Panc1 (cell line): Measurements from ENCODE around the gene FAM217B. TPM values are rescaled to one million over a fixed set of nuclear protein-coding genes. Genes with fewer than 3 reads are reported as not detected.

Experiments used
- ATAC-seq: fragments of 200-7000 bp; cut with Tn5 transposase; 2 replicates; pipeline ENCODE4 v1.9.1; 2020; ENCODE audit warnings: mild to moderate bottlenecking, moderate library complexity
- BruUV-seq: library from RNA; stranded (reverse); fragments of 400-500 nt; replicated peaks from 2 replicates; lab custom pipeline; 2021; lab: Mats Ljungman, UMichigan
- CTCF ChIA-PET: fragments of 300-600 bp; sonication (Branson Sonifier 250); formaldehyde crosslinking; loops from one replicate; lab custom pipeline; 2022; ENCODE audit warnings: antibody characterized with exemption; lab: Charles Lee
- POLR2A ChIA-PET: fragments of 300-600 bp; sonication (Branson Sonifier 250); formaldehyde crosslinking; loops from one replicate; lab custom pipeline; 2022; ENCODE audit warnings: antibody characterized with exemption; lab: Charles Lee
- DNase-seq: peaks from one replicate; pipeline ENCODE4 v3.0.0-alpha.2; 2010; ENCODE audit warnings: low read depth, low spot score
- H3K27ac ChIP-seq: 2 replicates; pipeline ENCODE4 v1.5.1; 2011; ENCODE audit warnings: mild to moderate bottlenecking, low read length, inconsistent platforms
- H3K27me3 ChIP-seq: fragments of 200-500 bp; sonication (Bioruptor generic); 2 replicates; pipeline ENCODE4 v1.6.0; 2014; ENCODE audit warnings: low read length, inconsistent platforms; ENCODE audit not compliant: control insufficient read depth, insufficient read depth
- H3K36me3 ChIP-seq: fragments of 200-500 bp; sonication (Bioruptor generic); 2 replicates; pipeline ENCODE4 v1.5.1; 2014; ENCODE audit warnings: inconsistent platforms, mild to moderate bottlenecking, low read length, moderate library complexity; ENCODE audit not compliant: control insufficient read depth, insufficient read depth
- H3K4me1 ChIP-seq: 2 replicates; pipeline ENCODE4 v1.5.1; 2011; ENCODE audit warnings: inconsistent platforms, mild to moderate bottlenecking, low read length, moderate library complexity; ENCODE audit not compliant: control insufficient read depth, insufficient read depth
- H3K4me3 ChIP-seq, 2 experiments: 2 replicates each; pipeline ENCODE4 v1.5.1; 2011 to 2012; ENCODE audit warnings: low read depth in 2 of 2, low read length in 2 of 2, mild to moderate bottlenecking in 2 of 2, inconsistent platforms in 1 of 2, moderate library complexity in 1 of 2
- H3K9me3 ChIP-seq: fragments of 200-500 bp; sonication (Bioruptor generic); 2 replicates; pipeline ENCODE4 v1.5.1; 2014; ENCODE audit warnings: low read depth, mild to moderate bottlenecking, inconsistent platforms, low read length, moderate library complexity; ENCODE audit not compliant: control insufficient read depth, insufficient read depth
- POLR2AphosphoS5 ChIP-seq: IDR thresholded peaks from 2 replicates; pipeline ENCODE4 v1.6.1; 2012; ENCODE audit warnings: mild to moderate bottlenecking, low read depth, low read length, moderate library complexity
- SIN3A ChIP-seq: IDR thresholded peaks from 2 replicates; pipeline ENCODE4 v1.6.1; 2012; ENCODE audit warnings: low read depth, mild to moderate bottlenecking, low read length, moderate library complexity, borderline replicate concordance; ENCODE audit not compliant: insufficient read depth
- TCF7L2 ChIP-seq: IDR thresholded peaks from 2 replicates; pipeline ENCODE4 v1.6.1; 2011; ENCODE audit warnings: mild to moderate bottlenecking, low read depth, low read length, inconsistent platforms
- in situ Hi-C: cut with HindIII; loops from 2 replicates; pipeline ENCODE4 v1.10.0; 2016; ENCODE audit warnings: low sequenced_read_pairs, low pct_unique_long_range_greater_than_20kb
- intact Hi-C: fragments of 100-400 bp; cut with micrococcal nuclease; formaldehyde crosslinking; loops from one replicate; pipeline ENCODE4 v1.10.0; 2022; ENCODE audit not compliant: unreplicated experiment
- total RNA-seq: library from RNA; stranded (reverse); gene quantifications from one replicate; pipeline ENCODE4 v1.2.1, GENCODE V29; 2021; ENCODE audit not compliant: unreplicated experiment
- TF ChIP-seq, protein P1 (sequence below): fragments of 450-650 bp; IDR thresholded peaks from 2 replicates; pipeline ENCODE4 v1.5.1; 2017; ENCODE audit warnings: mild to moderate bottlenecking
- TF ChIP-seq, protein P2 (sequence below), 2 experiments: IDR thresholded peaks; 2 replicates each; pipeline ENCODE4 v1.6.1; 2011 to 2012; ENCODE audit warnings: low read depth in 2 of 2, control low read depth in 1 of 2, low read length in 1 of 2, mild to moderate bottlenecking in 1 of 2, moderate library complexity in 1 of 2; ENCODE audit not compliant: insufficient read depth in 1 of 2

The FAM217B gene
- total RNA-seq, 1 experiment from 2014 or later: 24.4 TPM

DNA sequence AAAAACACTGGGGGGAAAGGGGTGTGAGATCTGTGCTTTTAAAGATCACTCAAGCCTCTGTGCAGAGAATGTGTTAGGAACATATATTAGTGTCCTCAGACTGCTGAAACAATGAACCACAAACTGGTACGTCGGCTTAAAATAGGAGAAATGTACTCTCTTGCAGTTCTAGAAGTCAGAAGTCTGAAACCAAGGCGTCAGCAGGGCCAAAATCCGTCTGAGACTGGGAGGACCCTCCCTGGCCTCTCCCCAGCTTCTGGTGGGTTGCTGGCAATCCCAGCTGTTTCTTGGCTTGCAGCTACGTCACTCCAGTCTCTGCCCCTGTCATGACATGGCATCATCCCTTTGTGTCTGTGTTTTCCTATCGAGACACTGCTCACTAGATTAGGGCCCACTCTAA, 22.0 kb downstream of the FAM217B start:
- BruUV-seq: no TSS peak
- H3K27me3 ChIP-seq: no peaks in the 10 kb centered on the region

DNA sequence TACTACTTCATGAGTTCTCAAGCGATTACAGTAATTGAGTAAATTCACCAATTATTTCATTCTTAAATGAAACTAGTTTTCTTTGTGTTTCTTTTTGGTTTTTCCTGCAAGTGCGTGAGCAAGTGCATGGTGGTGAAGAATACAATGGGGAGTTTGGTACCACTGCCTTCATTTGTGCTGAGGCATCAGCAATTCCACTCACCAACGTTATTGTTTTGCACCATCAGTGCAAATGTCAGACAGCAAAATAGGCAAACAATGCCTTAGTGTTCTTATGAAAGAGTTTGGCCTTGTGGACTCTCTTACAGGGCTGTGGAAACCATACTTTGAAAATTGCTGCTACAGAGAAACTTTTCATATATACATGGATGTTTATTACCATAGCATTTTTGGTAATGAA, 26.2 kb downstream of the FAM217B start:
- CTCF ChIA-PET: no interaction called here
- intact Hi-C loops: no loop called here
- Histone ChIP-seq H3K36me3 (no peaks in the 10 kb centered on the region), H3K27ac (no peak overlapping the region), H3K27me3 (no peaks in the 10 kb centered on the region), H3K4me1 (no peaks in the 10 kb centered on the region), H3K4me3 (no peak overlapping the region), H3K9me3 (no peaks in the 10 kb centered on the region)
- POLR2A ChIA-PET: no interaction called here
- TF ChIP-seq SIN3A: no peak
- TF ChIP-seq POLR2AphosphoS5: no peak
- TF ChIP-seq, protein P1, sequence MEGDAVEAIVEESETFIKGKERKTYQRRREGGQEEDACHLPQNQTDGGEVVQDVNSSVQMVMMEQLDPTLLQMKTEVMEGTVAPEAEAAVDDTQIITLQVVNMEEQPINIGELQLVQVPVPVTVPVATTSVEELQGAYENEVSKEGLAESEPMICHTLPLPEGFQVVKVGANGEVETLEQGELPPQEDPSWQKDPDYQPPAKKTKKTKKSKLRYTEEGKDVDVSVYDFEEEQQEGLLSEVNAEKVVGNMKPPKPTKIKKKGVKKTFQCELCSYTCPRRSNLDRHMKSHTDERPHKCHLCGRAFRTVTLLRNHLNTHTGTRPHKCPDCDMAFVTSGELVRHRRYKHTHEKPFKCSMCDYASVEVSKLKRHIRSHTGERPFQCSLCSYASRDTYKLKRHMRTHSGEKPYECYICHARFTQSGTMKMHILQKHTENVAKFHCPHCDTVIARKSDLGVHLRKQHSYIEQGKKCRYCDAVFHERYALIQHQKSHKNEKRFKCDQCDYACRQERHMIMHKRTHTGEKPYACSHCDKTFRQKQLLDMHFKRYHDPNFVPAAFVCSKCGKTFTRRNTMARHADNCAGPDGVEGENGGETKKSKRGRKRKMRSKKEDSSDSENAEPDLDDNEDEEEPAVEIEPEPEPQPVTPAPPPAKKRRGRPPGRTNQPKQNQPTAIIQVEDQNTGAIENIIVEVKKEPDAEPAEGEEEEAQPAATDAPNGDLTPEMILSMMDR: no peak
- no peak for TF ChIP-seq TCF7L2
- TF ChIP-seq, protein P2, sequence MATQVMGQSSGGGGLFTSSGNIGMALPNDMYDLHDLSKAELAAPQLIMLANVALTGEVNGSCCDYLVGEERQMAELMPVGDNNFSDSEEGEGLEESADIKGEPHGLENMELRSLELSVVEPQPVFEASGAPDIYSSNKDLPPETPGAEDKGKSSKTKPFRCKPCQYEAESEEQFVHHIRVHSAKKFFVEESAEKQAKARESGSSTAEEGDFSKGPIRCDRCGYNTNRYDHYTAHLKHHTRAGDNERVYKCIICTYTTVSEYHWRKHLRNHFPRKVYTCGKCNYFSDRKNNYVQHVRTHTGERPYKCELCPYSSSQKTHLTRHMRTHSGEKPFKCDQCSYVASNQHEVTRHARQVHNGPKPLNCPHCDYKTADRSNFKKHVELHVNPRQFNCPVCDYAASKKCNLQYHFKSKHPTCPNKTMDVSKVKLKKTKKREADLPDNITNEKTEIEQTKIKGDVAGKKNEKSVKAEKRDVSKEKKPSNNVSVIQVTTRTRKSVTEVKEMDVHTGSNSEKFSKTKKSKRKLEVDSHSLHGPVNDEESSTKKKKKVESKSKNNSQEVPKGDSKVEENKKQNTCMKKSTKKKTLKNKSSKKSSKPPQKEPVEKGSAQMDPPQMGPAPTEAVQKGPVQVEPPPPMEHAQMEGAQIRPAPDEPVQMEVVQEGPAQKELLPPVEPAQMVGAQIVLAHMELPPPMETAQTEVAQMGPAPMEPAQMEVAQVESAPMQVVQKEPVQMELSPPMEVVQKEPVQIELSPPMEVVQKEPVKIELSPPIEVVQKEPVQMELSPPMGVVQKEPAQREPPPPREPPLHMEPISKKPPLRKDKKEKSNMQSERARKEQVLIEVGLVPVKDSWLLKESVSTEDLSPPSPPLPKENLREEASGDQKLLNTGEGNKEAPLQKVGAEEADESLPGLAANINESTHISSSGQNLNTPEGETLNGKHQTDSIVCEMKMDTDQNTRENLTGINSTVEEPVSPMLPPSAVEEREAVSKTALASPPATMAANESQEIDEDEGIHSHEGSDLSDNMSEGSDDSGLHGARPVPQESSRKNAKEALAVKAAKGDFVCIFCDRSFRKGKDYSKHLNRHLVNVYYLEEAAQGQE (IDR thresholded peaks at IDR 0.05; ENCODE audit: insufficient read depth in 1 of 2, low read depth in 2 of 2, low read length in 1 of 2): no peak
- no TSS peak for BruUV-seq
- in situ Hi-C loops: no loop called here
- no peak for DNase-seq
- ATAC-seq: no peak

More for the DNA sequence above, 22.0 kb downstream of the FAM217B start:
- ATAC-seq (no peak), DNase-seq (no peak)
- no peaks in the 10 kb centered on the region for H3K36me3 ChIP-seq
- POLR2A ChIA-PET: no interaction called here
- in situ Hi-C loops: no loop called here
- no peak overlapping the region for H3K27ac ChIP-seq
- TF ChIP-seq SIN3A: no peak
- TF ChIP-seq, protein P1: no peak
- TF ChIP-seq, protein P2 (IDR thresholded peaks at IDR 0.05; ENCODE audit: insufficient read depth in 1 of 2, low read depth in 2 of 2, low read length in 1 of 2): no peak
- no peak for TF ChIP-seq POLR2AphosphoS5
- no peak for TF ChIP-seq TCF7L2
- CTCF ChIA-PET: no interaction called here
- H3K4me3 ChIP-seq: no peak overlapping the region
- intact Hi-C loops: no loop called here
- no peaks in the 10 kb centered on the region for H3K9me3 ChIP-seq
- no peaks in the 10 kb centered on the region for H3K4me1 ChIP-seq
